MM.1S (cell line): ENCODE measurements around the gene EFNB1.

ENCODE experiments used
- DNase-seq: peaks from one replicate; pipeline ENCODE4 v3.0.0-alpha.2; 2015
- H2AFZ ChIP-seq: fragments of 300-600 bp; sonication (generic); 2 replicates; pipeline ENCODE4 v1.6.0; 2016; ENCODE audit warnings: antibody characterized with exemption, low read length
- H3F3A ChIP-seq: fragments of 300-600 bp; sonication (generic); 2 replicates; pipeline ENCODE4 v1.6.1; 2016; ENCODE audit warnings: mild to moderate bottlenecking, antibody characterized with exemption, low read length, moderate library complexity, mixed read lengths; ENCODE audit not compliant: insufficient read depth
- H3K27ac ChIP-seq: fragments of 300-600 bp; sonication (generic); 2 replicates; pipeline ENCODE4 v1.5.1; 2016; ENCODE audit warnings: mild to moderate bottlenecking, low read length
- H3K27me3 ChIP-seq: fragments of 300-600 bp; sonication (generic); replicated peaks from 2 replicates; pipeline ENCODE4 v1.6.0; 2016; ENCODE audit warnings: low read length; ENCODE audit not compliant: insufficient read depth
- H3K36me3 ChIP-seq: fragments of 300-600 bp; sonication (generic); replicated peaks from 2 replicates; pipeline ENCODE4 v1.6.1; 2016; ENCODE audit warnings: mild to moderate bottlenecking, low read length, mixed read lengths; ENCODE audit not compliant: insufficient read depth
- H3K4me1 ChIP-seq: fragments of 300-600 bp; sonication (generic); 2 replicates; pipeline ENCODE4 v1.6.1; 2016; ENCODE audit warnings: low read length, mixed read lengths
- H3K4me2 ChIP-seq: fragments of 300-600 bp; sonication (generic); 2 replicates; pipeline ENCODE4 v1.6.0; 2016; ENCODE audit warnings: low read depth, low read length
- H3K4me3 ChIP-seq: fragments of 300-600 bp; sonication (generic); 2 replicates; pipeline ENCODE4 v1.5.1; 2016; ENCODE audit warnings: low read length, mixed read lengths
- H3K79me2 ChIP-seq: fragments of 300-600 bp; sonication (generic); 2 replicates; pipeline ENCODE4 v1.6.1; 2016; ENCODE audit warnings: mixed run types, low read length, mixed read lengths
- H3K9ac ChIP-seq: fragments of 300-600 bp; sonication (generic); 2 replicates; pipeline ENCODE4 v1.6.1; 2016; ENCODE audit warnings: low read length, mixed read lengths
- H3K9me2 ChIP-seq: fragments of 300-600 bp; sonication (generic); replicated peaks from 2 replicates; pipeline ENCODE4 v1.6.1; 2016; ENCODE audit warnings: mild to moderate bottlenecking, low read length, mixed read lengths; ENCODE audit not compliant: insufficient read depth
- H3K9me3 ChIP-seq: fragments of 300-600 bp; sonication (generic); replicated peaks from 2 replicates; pipeline ENCODE4 v1.6.1; 2016; ENCODE audit warnings: mild to moderate bottlenecking, low read length, mixed read lengths; ENCODE audit not compliant: insufficient read depth
- H4K20me1 ChIP-seq: fragments of 300-600 bp; sonication (generic); 2 replicates; pipeline ENCODE4 v1.6.1; 2016; ENCODE audit warnings: mild to moderate bottlenecking, low read length, moderate library complexity, mixed read lengths; ENCODE audit not compliant: insufficient read depth
- CTCF ChIP-seq: fragments of 300-600 bp; sonication (generic); IDR thresholded peaks from 2 replicates; pipeline ENCODE4 v1.5.1; 2016; ENCODE audit warnings: antibody characterized with exemption, low read length, mixed read lengths
- EZH2 ChIP-seq: fragments of 300-600 bp; sonication (generic); optimal IDR thresholded peaks from 2 replicates; pipeline ENCODE3; 2017; ENCODE audit warnings: low read depth, mild to moderate bottlenecking, antibody characterized with exemption, low read length, mixed read lengths
- EZH2phosphoT487 ChIP-seq: fragments of 300-600 bp; sonication (generic); IDR thresholded peaks from 2 replicates; pipeline ENCODE4 v1.6.1; 2018; ENCODE audit warnings: antibody characterized with exemption, low read length

Gene EFNB1

GRCh38 chrX:68835104-68835442 lies 6.3 kb downstream of the EFNB1 start:
- no peaks in the 10 kb centered on the region for H3K9me2 ChIP-seq
- H3K4me1 ChIP-seq, result no peaks in the 10 kb centered on the region
- H4K20me1 ChIP-seq, result no peaks in the 10 kb centered on the region
- no peak for DNase-seq
- TF ChIP-seq EZH2 (no peak), CTCF (no peak), EZH2phosphoT487 (no peak)
- no peak overlapping the region for H2AFZ ChIP-seq
- no peaks in the 10 kb centered on the region for H3K9me3 ChIP-seq
- no peak overlapping the region for H3K9ac ChIP-seq
- H3K36me3 ChIP-seq, result no peaks in the 10 kb centered on the region
- H3F3A ChIP-seq, result no peaks in the 10 kb centered on the region
- no peak overlapping the region for H3K4me3 ChIP-seq
- H3K79me2 ChIP-seq, result no peaks in the 10 kb centered on the region
- H3K27me3 ChIP-seq, result no peaks in the 10 kb centered on the region
- no peak overlapping the region for H3K27ac ChIP-seq
- H3K4me2 ChIP-seq, result no peak overlapping the region

GRCh38 chrX:68835468-68835867 lies 6.6 kb downstream of the EFNB1 start:
- no peaks in the 10 kb centered on the region for H3K36me3 ChIP-seq
- no peak overlapping the region for H3K4me3 ChIP-seq
- no peak for DNase-seq
- H4K20me1 ChIP-seq, result no peaks in the 10 kb centered on the region
- no peaks in the 10 kb centered on the region for H3K9me3 ChIP-seq
- H3K9ac ChIP-seq, result no peak overlapping the region
- H3K4me1 ChIP-seq, result no peaks in the 10 kb centered on the region
- H3K79me2 ChIP-seq, result no peaks in the 10 kb centered on the region
- H3K9me2 ChIP-seq, result no peaks in the 10 kb centered on the region
- no peak for TF ChIP-seq CTCF
- no peak for TF ChIP-seq EZH2
- no peak for TF ChIP-seq EZH2phosphoT487
- H3K27me3 ChIP-seq, result no peaks in the 10 kb centered on the region
- no peak overlapping the region for H3K27ac ChIP-seq
- no peak overlapping the region for H3K4me2 ChIP-seq
- H3F3A ChIP-seq, result no peaks in the 10 kb centered on the region
- no peak overlapping the region for H2AFZ ChIP-seq

GRCh38 chrX:68837119-68837518 lies 8.3 kb downstream of the EFNB1 start:
- H3K9me2 ChIP-seq, result no peaks in the 10 kb centered on the region
- H2AFZ ChIP-seq, result no peak overlapping the region
- no peaks in the 10 kb centered on the region for H3F3A ChIP-seq
- no peak for DNase-seq
- H3K9ac ChIP-seq, result no peak overlapping the region
- no peak overlapping the region for H3K4me3 ChIP-seq
- H3K9me3 ChIP-seq, result no peaks in the 10 kb centered on the region
- no peaks in the 10 kb centered on the region for H3K36me3 ChIP-seq
- TF ChIP-seq EZH2, result no peak
- no peak overlapping the region for H3K4me2 ChIP-seq
- H3K79me2 ChIP-seq, result no peaks in the 10 kb centered on the region
- no peak overlapping the region for H3K27ac ChIP-seq
- H4K20me1 ChIP-seq, result no peaks in the 10 kb centered on the region
- no peaks in the 10 kb centered on the region for H3K4me1 ChIP-seq
- H3K27me3 ChIP-seq, result no peaks in the 10 kb centered on the region

- Histone ChIP-seq H3K79me2 (no peaks in the 10 kb centered on the region), H3K9me2 (no peaks in the 10 kb centered on the region), H3K27ac (no peak overlapping the region), H3K4me1 (no peaks in the 10 kb centered on the region), H3K9ac (no peak overlapping the region), H3K4me3 (no peak overlapping the region), H3F3A (no peaks in the 10 kb centered on the region), H2AFZ (no peak overlapping the region), H3K4me2 (no peak overlapping the region), H4K20me1 (no peaks in the 10 kb centered on the region), H3K27me3 (no peaks in the 10 kb centered on the region), H3K36me3 (no peaks in the 10 kb centered on the region), H3K9me3 (no peaks in the 10 kb centered on the region)
- no peak for TF ChIP-seq CTCF
- no peak for TF ChIP-seq EZH2phosphoT487
- no peak for TF ChIP-seq EZH2
- no peak for DNase-seq
Observed at GRCh38 chrX:68838571-68838910, 9.7 kb downstream of the EFNB1 start.
